Rectal smooth muscle tissue (tissue), 1 donor: ENCODE measurements around the gene NCOA1.

Experiments used
- H3K27ac ChIP-seq: one replicate; pipeline ENCODE4 v1.7.0; 2013; ENCODE audit warnings: low read depth, low read length, inconsistent platforms
- H3K27me3 ChIP-seq: one replicate; pipeline ENCODE4 v1.7.0; 2013; ENCODE audit warnings: low read length; ENCODE audit not compliant: control insufficient read depth, insufficient read depth
- H3K36me3 ChIP-seq: one replicate; pipeline ENCODE4 v1.7.0; 2013; ENCODE audit warnings: low read length; ENCODE audit not compliant: control insufficient read depth, insufficient read depth
- H3K4me1 ChIP-seq: one replicate; pipeline ENCODE4 v1.7.0; 2013; ENCODE audit warnings: low read length; ENCODE audit not compliant: control insufficient read depth, insufficient read depth
- H3K4me3 ChIP-seq: one replicate; pipeline ENCODE4 v1.7.0; 2013; ENCODE audit warnings: low read length
- H3K9ac ChIP-seq: one replicate; pipeline ENCODE4 v1.7.0; 2013; ENCODE audit warnings: low read length

The NCOA1 gene

DNA sequence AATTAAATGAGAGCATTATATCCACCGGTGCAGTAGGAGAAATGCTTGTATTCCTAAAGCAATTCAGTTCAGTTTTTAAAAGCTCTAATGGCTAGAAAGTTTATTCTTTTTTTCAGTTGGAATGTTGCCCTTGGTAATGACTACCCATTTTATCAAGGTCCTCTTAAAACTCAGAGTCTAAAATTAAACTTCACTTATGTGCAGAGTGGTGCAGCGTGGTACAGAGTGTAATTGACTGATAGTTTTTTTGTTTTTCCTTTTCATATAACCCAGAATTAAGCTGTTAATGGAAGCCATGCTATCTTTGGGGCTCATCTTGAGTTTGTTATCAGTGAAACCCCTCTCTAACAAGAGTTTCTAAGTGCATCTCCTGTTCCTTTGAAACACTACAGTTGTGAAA is 21.4 kb downstream of the NCOA1 start:
- Histone ChIP-seq H3K27ac (no peak overlapping the region), H3K4me3 (no peak overlapping the region), H3K27me3 (no peaks in the 10 kb centered on the region), H3K4me1 (peaks cover 14% of the 10 kb centered on the region), H3K36me3 (no peaks in the 10 kb centered on the region), H3K9ac (no peak overlapping the region)

DNA sequence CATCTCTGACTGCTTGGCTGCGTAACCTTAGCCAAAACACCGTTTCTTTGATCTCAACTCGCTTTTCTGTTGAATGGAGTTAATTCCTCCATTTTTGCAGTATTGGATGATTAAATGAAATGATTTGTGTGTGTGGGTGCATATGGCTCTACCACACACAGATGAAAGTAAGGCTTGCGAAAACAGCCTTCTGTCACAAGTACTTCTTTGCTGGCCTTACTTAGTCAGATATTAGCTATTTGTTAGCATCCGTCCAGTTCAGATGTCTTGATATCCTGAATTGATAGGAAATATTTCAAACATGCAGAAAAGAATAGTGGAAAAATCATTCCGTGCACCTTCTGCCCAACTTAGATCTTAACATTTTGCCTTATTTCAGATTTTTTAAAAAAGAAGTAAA is 21.8 kb downstream of the NCOA1 start:
- Histone ChIP-seq H3K9ac (no peak overlapping the region), H3K4me3 (no peak overlapping the region), H3K36me3 (no peaks in the 10 kb centered on the region), H3K27ac (no peak overlapping the region), H3K27me3 (no peaks in the 10 kb centered on the region), H3K4me1 (peaks cover 15% of the 10 kb centered on the region)

DNA sequence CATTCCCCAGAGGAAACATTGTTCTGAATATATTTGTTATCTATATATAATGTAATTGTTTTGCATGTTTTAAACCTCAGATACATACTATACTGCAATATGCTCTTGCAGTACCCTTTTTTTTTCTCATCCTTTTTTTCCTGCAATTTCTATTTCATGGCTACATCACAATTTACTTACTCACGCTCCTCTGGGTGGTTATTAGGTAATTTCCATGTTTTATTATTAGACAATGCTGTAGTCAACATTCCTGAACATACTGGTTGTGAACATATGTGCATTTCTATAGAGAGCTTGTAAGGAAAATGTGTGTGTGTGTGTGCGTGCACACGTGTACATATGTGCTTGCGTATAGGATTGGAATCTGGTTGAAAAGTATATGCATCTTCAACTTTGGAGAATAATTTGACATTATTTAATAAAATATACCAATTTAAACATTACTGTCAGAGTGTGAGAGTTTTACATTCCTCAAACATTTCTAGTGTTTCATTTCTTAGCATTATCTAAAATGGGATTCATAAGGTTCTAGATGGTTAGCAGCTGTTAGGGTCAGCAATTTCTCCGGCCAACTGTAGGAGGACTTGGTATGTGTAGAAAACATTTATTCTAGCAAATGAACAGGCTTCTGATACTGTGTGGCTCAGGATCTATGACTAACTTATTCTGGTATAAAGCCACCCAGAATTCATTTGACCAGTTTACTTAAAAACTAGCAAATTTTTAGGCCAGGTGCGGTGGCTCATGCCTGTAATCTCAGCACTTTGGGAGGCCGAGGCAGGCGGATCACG is 22.4 kb downstream of the NCOA1 start:
- no peak overlapping the region for H3K4me3 ChIP-seq
- no peak overlapping the region for H3K9ac ChIP-seq
- H3K4me1 ChIP-seq = peaks cover 15% of the 10 kb centered on the region
- no peaks in the 10 kb centered on the region for H3K36me3 ChIP-seq
- H3K27ac ChIP-seq = no peak overlapping the region
- no peaks in the 10 kb centered on the region for H3K27me3 ChIP-seq

DNA sequence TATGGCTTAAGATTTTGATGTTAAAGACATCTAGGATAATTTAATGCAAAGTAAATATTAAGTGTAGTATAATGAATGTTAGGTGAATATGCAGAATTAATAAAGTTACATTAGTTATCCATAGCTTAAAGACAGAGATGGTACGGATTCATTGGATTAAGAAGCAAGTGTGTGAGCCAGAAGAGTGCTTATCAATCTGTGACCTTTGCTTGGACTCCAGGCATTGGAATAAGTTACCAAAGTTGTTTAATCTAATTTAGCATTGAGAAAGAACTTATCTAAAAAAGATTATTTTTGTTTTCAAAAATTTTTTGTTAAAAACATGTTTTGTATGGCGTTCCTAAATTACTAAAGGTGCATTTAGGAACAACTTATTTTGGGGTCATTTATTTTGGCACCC is 23.8 kb downstream of the NCOA1 start:
- no peak overlapping the region for H3K9ac ChIP-seq
- peaks cover 12% of the 10 kb centered on the region for H3K4me1 ChIP-seq
- H3K27ac ChIP-seq = no peak overlapping the region
- no peaks in the 10 kb centered on the region for H3K36me3 ChIP-seq
- H3K4me3 ChIP-seq = no peak overlapping the region
- no peaks in the 10 kb centered on the region for H3K27me3 ChIP-seq

DNA sequence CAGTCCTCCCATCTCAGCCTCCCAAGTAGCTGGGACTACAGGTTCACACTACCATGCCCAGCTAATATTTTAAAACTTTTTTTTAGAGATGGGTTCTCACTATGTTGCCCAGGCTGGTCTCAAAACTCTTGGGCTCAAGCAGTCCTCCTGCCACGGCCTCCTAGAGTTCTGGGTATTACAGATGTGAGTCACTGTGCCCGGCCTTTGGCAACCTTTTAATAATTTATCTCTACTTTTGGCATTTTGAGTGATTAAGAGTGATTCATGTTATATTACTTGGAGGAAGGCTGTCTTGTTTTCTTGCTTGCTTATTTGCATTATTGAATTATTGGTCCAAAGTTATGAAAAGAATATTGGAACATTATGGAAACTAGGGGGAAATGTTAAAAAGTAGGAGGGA is 24.3 kb downstream of the NCOA1 start:
- peaks cover 12% of the 10 kb centered on the region for H3K4me1 ChIP-seq

DNA sequence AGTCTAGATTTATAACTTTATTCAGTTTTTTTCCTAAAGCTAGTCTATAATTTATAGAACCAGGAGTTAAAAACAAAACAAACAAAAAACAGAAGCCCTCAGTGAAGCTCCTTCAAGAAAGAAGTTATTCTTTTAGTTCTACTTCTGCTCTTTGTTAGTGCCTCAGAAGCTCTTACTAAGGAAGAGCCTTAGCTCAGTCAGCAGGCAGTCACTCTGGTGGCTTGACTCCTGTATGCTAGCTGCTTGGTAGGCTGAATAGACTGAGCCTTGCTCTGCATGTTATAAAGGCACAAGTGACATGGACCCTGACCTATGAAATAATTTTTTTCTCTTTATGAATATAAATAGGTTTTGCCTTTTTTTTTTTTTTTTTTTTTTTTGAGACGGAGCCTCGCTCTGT is 24.8 kb downstream of the NCOA1 start:
- H3K27ac ChIP-seq = no peak overlapping the region
- H3K36me3 ChIP-seq = no peaks in the 10 kb centered on the region
- no peak overlapping the region for H3K4me3 ChIP-seq
- peaks cover 12% of the 10 kb centered on the region for H3K4me1 ChIP-seq
- H3K9ac ChIP-seq = no peak overlapping the region
- H3K27me3 ChIP-seq = no peaks in the 10 kb centered on the region

More for the DNA sequence above, 24.3 kb downstream of the NCOA1 start:
- H3K27ac ChIP-seq = no peak overlapping the region
- H3K4me3 ChIP-seq = no peak overlapping the region
- no peaks in the 10 kb centered on the region for H3K36me3 ChIP-seq
- no peak overlapping the region for H3K9ac ChIP-seq
- H3K27me3 ChIP-seq = no peaks in the 10 kb centered on the region

DNA sequence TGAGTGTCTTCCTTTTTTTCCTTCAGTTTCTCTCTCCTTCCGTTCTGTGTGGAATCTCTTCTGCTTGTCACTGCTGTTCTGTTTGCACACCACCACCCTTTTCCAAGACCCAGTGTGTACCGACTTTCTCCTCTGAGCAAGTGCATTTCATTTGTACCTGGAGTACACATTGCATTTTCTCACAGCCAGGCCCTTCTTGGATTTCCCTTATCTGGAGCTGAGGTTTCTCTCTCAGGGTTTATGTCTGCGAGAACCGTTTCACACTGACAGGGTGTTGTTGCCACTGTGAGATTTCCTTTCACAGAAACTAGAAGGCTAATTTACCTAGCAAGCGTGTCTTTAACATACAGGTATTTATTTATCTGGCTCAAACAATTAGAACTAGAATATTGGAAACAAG is 26.2 kb downstream of the NCOA1 start:
- H3K36me3 ChIP-seq = no peaks in the 10 kb centered on the region
- H3K4me1 ChIP-seq = peaks cover 12% of the 10 kb centered on the region

DNA sequence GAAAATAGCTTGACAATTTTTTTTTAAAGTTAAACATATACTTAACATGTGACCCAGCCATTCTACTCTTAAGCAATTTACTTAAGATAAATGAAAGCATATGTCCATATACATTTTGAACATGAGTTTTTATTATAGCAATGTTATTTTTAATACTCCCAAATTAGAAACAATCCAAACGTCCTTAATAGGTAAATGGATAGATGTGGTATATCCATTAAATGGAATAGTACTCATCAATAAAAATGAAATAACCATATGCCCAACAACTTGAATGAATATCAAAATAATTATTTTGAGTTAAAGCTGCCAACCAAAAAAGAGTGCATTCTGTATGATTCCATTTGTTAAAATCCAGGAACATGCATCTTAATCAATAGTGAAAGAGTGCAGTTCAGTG is 29.1 kb downstream of the NCOA1 start:
- Histone ChIP-seq H3K27me3 (no peaks in the 10 kb centered on the region), H3K4me1 (peaks cover 3% of the 10 kb centered on the region), H3K9ac (no peak overlapping the region), H3K27ac (no peak overlapping the region), H3K4me3 (no peak overlapping the region), H3K36me3 (no peaks in the 10 kb centered on the region)

More for the DNA sequence above, 26.2 kb downstream of the NCOA1 start:
- no peak overlapping the region for H3K9ac ChIP-seq
- H3K27me3 ChIP-seq = no peaks in the 10 kb centered on the region
- no peak overlapping the region for H3K27ac ChIP-seq
- no peak overlapping the region for H3K4me3 ChIP-seq

DNA sequence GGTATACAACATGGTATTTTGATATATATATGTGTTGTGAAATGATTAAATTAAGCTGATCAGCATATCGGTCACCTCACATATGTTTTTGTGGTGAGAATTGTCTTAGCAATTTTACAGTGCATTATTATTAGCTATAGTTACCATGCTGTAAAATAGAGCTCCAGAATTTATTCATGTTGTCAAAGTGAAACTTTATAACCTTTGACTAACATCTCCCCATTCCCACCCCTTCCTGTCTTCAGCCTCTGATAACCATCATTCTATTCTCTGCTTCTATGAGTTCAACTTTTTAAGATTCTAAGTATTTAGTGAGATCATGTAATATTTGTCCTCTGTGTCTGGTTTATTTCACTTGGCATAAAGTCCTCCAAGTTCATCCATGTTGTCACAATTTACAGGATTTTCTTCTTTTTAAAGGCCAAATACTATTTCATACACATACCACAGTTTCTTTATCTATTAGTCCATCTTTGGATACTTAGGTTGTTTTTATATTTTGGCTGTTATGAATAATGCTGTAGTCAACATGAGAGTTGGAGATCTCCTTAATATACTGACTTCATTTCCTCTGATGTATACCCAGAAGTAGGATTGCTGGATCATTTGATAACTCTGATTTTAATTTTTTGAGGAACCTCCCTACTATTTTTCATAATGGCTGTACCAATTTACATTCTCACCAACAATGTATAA is 30.3 kb downstream of the NCOA1 start:
- H3K4me3 ChIP-seq = no peak overlapping the region
- peaks cover 3% of the 10 kb centered on the region for H3K4me1 ChIP-seq
- H3K9ac ChIP-seq = no peak overlapping the region
- H3K36me3 ChIP-seq = no peaks in the 10 kb centered on the region
- H3K27me3 ChIP-seq = no peaks in the 10 kb centered on the region
- no peak overlapping the region for H3K27ac ChIP-seq

DNA sequence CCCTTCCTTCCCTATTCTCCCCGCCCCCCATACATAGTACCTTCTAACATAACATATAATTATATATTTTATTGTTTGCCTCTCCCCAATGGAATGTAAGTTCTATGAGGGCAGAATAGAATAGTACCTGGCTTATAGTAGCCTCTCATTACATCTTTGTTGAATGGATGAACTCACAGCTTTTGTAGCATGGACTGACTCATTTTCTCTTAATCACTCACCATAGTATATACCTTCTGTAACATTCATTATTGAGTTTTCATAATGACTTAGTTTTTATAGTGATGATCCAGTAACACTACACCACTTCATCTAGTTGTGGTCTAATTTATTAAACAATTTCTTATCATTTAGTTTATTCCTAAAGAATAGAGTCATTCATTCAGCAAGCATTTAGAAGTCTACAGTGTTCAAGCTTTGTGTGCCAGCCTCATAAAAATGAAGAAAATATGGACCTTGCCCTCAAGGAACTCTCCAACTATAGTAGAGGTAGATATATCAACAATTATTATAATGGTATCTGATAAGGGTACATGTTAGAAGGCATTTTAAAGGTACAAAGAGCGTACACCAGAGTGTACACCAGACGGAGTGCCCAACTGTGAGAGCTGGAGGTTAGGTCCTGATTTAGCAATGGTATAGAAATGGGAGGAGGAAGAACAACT is 31.1 kb downstream of the NCOA1 start:
- Histone ChIP-seq H3K36me3 (no peaks in the 10 kb centered on the region), H3K4me3 (no peak overlapping the region), H3K27ac (no peak overlapping the region), H3K9ac (no peak overlapping the region), H3K27me3 (no peaks in the 10 kb centered on the region), H3K4me1 (peaks cover 3% of the 10 kb centered on the region)

DNA sequence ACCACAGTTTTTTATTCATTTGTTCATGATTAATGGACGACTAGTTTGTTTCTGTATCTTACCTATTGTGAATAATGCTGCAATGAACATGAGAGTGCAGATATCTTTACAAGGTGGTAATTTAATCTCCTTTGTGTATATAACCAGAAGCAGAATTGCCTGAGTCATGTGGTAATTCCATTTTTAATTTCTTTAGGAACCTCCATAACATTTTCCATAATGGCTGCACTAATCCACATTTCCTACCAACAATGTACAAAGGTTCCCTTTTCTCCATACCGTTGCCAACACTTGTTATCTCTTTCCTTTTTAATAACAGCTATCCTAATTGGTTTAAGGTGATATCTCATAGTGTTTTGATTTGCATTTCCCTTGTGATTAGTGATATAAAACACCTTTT is 36.5 kb downstream of the NCOA1 start:
- Histone ChIP-seq H3K36me3 (no peaks in the 10 kb centered on the region), H3K9ac (no peak overlapping the region), H3K27me3 (no peaks in the 10 kb centered on the region), H3K4me3 (no peak overlapping the region), H3K4me1 (no peaks in the 10 kb centered on the region), H3K27ac (no peak overlapping the region)

DNA sequence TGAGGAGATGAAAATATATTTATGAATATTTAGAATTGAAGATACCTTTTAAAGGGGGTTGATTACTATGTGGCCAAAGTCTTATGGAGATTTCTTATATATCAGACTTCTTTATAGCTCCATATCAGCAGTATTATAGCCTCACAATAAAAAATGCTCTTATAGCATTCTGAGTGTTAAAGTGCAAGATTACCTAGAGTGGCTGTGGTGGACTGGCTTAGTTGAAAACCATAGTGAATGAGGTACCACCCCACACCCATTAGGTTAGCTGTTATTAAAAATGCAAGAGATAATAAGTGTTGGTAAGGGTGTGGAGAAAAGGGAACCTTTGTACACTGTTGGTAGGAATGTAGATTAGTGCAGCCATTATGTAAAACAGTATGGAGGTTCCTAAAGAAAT is 39.7 kb downstream of the NCOA1 start:
- H3K27ac ChIP-seq = no peak overlapping the region
- no peak overlapping the region for H3K4me3 ChIP-seq
- H3K4me1 ChIP-seq = no peaks in the 10 kb centered on the region
- H3K9ac ChIP-seq = no peak overlapping the region
- no peaks in the 10 kb centered on the region for H3K27me3 ChIP-seq
- H3K36me3 ChIP-seq = no peaks in the 10 kb centered on the region
